HG03521 (cell line): ENCODE data around the gene CALHM2.
"Not testable (repeated sequence)": the region's sequence is repeated elsewhere in the genome, so short reads cannot be mapped to it uniquely, and the experiment has no call there.

Experiments
- ATAC-seq: cut with Tn5 transposase; IDR thresholded peaks from one replicate; pipeline ENCODE4 v1.9.1; 2021; ENCODE audit warnings: mild to moderate bottlenecking, moderate library complexity; ENCODE audit not compliant: unreplicated experiment

The CALHM2 gene

GRCh38 chr10:103419101-103419500 lies 33.1 kb downstream of the CALHM2 start:
- no peak for ATAC-seq

DNA sequence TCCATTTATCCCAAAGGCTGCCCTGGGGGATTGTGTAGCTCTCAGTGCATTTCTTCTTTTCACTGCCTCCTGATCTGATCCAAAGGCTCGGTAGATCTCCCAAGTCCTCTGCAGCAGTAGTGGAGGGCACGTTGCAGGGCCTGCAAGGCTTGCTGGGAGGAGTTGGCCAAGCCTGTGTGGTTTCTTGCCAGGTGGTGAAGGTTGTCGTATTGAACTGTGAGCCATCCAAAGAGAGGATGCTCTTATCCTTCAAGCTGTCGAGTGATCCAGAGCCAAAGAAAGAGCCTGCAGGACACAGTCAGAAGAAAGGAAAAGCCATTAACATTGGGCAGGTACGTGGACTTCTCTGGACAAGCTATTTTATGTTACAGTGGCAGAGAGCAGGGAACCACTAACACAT lies 34.6 kb downstream of the CALHM2 start:
- ATAC-seq: no peak

GRCh38 chr10:103417148-103417469 lies 35.1 kb downstream of the CALHM2 start:
- ATAC-seq: not testable (repeated sequence)

GRCh38 chr10:103416436-103417147 lies 35.6 kb downstream of the CALHM2 start:
- ATAC-seq: no peak

DNA sequence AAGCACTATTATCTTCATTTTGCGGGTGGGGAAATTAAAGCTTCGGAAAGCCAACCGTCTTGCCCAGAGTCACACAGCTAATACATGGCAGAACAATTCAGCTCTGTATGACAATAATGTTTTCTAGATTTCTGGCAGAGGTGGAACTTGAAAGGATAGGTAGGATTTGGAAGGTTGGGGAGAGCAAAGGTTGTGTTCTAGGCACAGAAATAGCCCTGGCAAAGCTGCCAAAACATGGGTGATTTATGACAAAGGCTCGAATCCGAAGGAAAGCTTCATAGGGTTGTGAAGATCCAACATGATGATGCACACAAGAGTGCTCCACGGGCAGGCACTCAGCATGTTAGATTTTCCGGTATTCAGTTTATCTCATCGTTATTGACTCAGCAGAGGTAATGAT lies 36.6 kb downstream of the CALHM2 start:
- no peak for ATAC-seq

DNA sequence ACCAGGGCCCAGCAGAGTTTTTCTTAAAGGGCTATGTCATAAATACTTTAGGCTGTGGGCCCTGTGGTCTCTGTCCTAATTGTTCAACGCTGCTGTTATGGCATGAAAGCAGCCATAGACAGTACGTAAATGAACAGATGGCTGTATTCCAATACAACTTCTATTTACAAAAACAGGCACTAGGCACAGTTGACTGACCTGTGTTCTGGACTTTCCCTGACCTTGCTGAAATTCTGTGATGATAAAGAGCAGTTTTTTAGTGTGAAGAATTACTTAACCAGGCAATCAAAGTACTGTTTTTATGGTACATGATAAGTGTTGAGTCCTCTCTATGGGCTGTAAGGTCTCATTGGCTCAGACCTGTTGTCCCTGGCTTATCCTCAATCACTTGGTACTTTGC lies 38.6 kb downstream of the CALHM2 start:
- ATAC-seq: no peak

GRCh38 chr10:103397191-103397825 lies 54.9 kb downstream of the CALHM2 start:
- no peak for ATAC-seq

- ATAC-seq: no peak
Measured at GRCh38 chr10:103396789-103397087, 55.4 kb downstream of the CALHM2 start.
